ENCODE data around the gene SESTD1.

SESTD1 gene

DNA sequence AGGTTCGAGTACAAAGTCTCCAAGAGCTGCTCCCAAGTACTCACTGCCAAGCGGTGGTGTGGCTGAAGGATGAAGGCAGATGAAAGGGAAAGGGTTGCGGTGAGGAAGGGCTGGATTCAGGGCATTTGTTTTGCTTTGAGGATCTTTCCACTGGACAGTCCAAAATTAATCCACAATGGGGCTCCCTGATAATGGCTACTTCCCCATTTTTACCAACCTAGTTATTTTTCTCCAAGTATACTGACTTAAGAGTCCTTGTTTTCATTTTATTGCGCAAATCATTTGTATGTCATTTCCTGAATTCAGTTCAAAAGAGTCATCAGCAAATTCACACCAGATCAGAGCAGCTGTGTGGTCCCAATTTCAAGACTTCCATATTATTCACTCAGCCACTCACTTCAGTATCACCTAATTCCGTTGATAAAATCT is 464 bp upstream of the SESTD1 start:
- 0 out of 2 replicates have a peak overlapping the region, but pooled peaks have one; percentile 80 for H3K9ac ChIP-seq (ENCODE audit: low read depth, low read length)
- H3K27ac ChIP-seq (ENCODE audit: low read depth, low read length): no peak overlapping the region
- H3K4me1 ChIP-seq (ENCODE audit: insufficient read depth, low read length): peaks cover 33% of the 10 kb centered on the region

DNA sequence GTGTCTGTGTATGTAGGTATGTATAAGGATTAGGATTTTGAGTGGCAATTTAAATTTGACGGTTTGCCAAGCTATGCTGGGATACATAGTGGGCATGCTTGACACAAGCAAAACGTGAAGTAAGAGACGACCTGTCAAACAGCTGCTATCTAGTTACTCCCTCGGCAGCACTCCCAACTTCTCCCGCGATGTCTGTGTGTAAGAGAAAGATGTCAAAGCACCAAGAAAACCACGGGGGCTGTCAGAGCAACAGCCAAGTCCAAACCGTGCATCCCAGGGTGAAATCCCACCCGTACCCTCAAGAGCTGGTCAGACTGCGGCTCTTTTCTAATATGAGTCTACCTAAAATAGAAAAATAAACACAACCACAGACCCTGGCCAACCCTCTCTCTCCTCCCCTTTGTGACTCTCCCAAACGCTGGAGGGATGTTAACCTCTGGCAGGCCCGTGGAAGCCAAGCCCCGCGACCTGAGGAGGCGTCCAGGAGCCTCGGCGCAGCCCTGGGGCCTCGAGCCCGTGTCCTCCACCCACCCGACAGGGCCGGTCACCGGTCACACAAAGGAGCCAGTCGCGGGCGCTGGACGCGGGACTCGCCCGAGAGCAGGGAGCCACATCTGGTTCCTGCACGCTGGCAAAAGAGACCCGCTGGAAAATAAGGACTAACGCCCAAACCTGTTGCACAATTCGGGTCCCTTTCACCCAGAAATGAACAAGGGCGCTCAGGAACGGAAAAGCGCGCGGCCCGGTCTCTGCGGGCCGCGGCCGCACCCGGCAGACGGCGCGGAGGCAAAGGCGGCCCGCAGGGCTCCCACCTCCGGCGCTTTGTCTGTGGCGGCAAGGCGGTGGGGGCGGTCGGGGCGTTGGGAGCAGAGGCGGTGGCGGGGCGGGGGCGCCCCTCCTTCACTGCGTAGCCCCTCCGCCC is 925 bp downstream of the SESTD1 start:
- H3K4me1 ChIP-seq (ENCODE audit: insufficient read depth, low read length): peaks cover 29% of the 10 kb centered on the region
- H3K27me3 ChIP-seq (ENCODE audit: insufficient read depth, low read length): peaks cover 19% of the 10 kb centered on the region
- peak overlapping the region; percentile 27; the same call in 1 of the 2 replicates for H3K27ac ChIP-seq (ENCODE audit: low read depth, low read length)
- H3K36me3 ChIP-seq (ENCODE audit: insufficient read depth, low read length): no peaks in the 10 kb centered on the region
- peak overlapping the region; percentile 80 for H3K9ac ChIP-seq (ENCODE audit: low read depth, low read length)
- WGBS: under 1% methylated on average over 62 of the region's 62 CpGs
- no peaks in the 10 kb centered on the region for H3K9me3 ChIP-seq (ENCODE audit: insufficient read depth, low read depth, low read length)
- peak overlapping the region; percentile 81 for H3K4me3 ChIP-seq (ENCODE audit: low read length)

More for the DNA sequence above, 464 bp upstream of the SESTD1 start:
- H3K36me3 ChIP-seq (ENCODE audit: insufficient read depth, low read length): no peaks in the 10 kb centered on the region
- H3K27me3 ChIP-seq (ENCODE audit: insufficient read depth, low read length): peaks cover 19% of the 10 kb centered on the region
- 61% methylated on average over 5 of the region's 5 CpGs for WGBS
- peak overlapping the region; percentile 81 for H3K4me3 ChIP-seq (ENCODE audit: low read length)
- no peaks in the 10 kb centered on the region for H3K9me3 ChIP-seq (ENCODE audit: insufficient read depth, low read depth, low read length)

DNA sequence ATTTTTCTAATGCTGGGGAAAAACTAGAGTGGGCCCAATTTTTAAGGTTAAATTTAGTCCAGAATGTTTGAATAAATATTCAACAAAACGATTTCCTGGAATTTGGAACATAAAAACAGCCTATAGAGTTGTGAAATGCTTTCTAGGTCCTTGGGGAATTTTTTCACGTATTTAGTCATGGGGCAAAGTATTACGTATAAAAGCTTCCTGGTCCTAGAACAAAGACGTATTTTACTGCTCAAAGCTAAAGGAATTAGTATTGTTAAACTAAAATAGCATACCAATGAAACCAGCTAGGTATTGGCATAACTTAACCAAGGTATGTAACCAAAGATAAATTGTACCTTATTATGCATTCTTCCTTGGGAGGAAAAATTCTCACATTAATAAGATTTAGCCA is 1.6 kb downstream of the SESTD1 start:
- H3K36me3 ChIP-seq (ENCODE audit: insufficient read depth, low read length): no peaks in the 10 kb centered on the region
- 45% methylated on average over 3 of the region's 4 CpGs for WGBS
- H3K4me3 ChIP-seq (ENCODE audit: low read length): peak overlapping the region; percentile 81
- H3K9ac ChIP-seq (ENCODE audit: low read depth, low read length): no peak overlapping the region
- H3K27ac ChIP-seq (ENCODE audit: low read depth, low read length): no peak overlapping the region
- H3K9me3 ChIP-seq (ENCODE audit: insufficient read depth, low read depth, low read length): no peaks in the 10 kb centered on the region
- H3K4me1 ChIP-seq (ENCODE audit: insufficient read depth, low read length): peaks cover 22% of the 10 kb centered on the region
- H3K27me3 ChIP-seq (ENCODE audit: insufficient read depth, low read length): peaks cover 19% of the 10 kb centered on the region

DNA sequence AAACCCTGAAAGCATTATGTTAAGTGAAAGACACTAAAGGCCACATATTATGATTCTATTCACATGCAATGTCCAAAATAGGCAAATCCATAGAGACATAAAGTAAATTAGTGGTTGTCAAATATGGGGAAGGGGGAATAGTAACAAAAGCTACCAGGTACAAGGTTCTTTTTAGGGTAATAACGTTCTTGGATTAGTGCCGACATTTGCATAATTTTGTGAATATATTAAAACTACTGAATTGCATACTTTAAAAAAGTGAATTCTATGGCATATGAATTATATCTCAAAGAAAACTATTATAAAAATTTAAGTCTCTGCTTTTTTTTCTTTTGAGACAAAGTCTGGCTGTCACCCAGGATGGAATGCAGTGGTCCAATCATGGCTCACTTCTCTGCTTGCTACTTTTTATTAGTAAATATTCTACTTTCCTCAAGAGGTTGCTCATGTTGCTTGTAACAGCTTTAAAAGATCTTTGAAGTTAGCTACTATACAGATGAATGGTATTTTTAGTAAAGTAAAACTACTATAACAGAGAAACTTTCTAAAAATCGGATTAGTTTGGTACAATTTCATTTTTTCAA is 2.5 kb downstream of the SESTD1 start:
- H3K27ac ChIP-seq (ENCODE audit: low read depth, low read length): no peak overlapping the region
- H3K36me3 ChIP-seq (ENCODE audit: insufficient read depth, low read length): no peaks in the 10 kb centered on the region
- no peak overlapping the region for H3K9ac ChIP-seq (ENCODE audit: low read depth, low read length)
- H3K27me3 ChIP-seq (ENCODE audit: insufficient read depth, low read length): peaks cover 19% of the 10 kb centered on the region
- H3K4me3 ChIP-seq (ENCODE audit: low read length): no peak overlapping the region
- no peaks in the 10 kb centered on the region for H3K9me3 ChIP-seq (ENCODE audit: insufficient read depth, low read depth, low read length)
- 85% methylated on average over 2 of the region's 3 CpGs for WGBS
- peaks cover 21% of the 10 kb centered on the region for H3K4me1 ChIP-seq (ENCODE audit: insufficient read depth, low read length)

DNA sequence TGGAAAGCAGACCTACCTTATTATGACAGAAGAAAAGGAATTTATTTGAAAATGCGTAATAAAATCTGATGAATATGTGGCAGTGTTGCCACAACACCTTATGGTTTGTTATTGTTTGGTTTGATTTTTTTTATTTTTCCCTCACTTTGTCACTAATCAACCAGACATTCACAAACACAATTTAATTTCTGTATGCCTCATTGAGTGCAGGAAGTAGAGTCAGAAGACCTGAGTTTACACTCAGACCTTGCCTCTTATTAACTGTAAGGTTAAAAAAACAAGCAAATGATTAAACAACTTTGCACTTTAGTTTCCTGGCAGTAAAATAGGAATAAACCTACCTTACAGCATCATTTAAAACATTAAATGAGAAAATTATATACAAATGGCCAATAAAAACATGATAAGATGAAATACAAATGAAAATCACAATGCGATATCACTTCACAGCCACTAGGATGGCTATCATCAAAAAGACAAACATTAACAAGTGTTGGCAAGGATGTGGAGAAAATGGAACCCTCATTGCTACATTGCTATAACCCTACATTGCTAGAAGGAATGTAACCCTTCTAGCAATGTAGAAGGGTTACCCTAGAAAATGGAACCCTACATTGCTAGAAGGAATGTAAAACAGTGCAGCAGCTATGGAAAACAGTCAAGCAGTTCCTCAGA is 3.3 kb downstream of the SESTD1 start:
- Histone ChIP-seq H3K27me3 (ENCODE audit: insufficient read depth, low read length) (peaks cover 19% of the 10 kb centered on the region), H3K36me3 (ENCODE audit: insufficient read depth, low read length) (no peaks in the 10 kb centered on the region), H3K9ac (ENCODE audit: low read depth, low read length) (no peak overlapping the region), H3K4me1 (ENCODE audit: insufficient read depth, low read length) (peaks cover 21% of the 10 kb centered on the region), H3K4me3 (ENCODE audit: low read length) (no peak overlapping the region), H3K9me3 (ENCODE audit: insufficient read depth, low read depth, low read length) (no peaks in the 10 kb centered on the region), H3K27ac (ENCODE audit: low read depth, low read length) (no peak overlapping the region)
- 80% methylated on average over 1 of the region's 2 CpGs for WGBS

DNA sequence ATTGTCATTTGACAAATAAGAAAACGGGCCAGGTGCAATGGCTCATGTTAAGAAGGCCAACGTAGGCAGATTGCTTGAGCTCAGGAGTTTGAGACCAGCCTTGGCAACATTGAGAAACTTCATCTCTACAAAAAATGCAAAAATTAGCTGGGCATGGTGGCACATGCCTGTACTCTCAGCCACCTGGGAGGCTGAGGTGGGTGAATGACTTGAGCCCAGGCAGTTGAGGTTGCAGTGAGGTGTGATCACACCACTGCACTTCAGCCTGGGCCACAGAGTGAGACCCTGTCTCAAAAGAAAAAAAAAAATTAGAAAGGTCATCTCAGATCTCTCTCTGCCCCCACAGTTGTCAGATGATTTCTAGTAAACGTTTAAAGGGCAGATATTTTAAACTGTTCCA is 4.4 kb downstream of the SESTD1 start:
- Histone ChIP-seq H3K9me3 (ENCODE audit: insufficient read depth, low read depth, low read length) (no peaks in the 10 kb centered on the region), H3K27me3 (ENCODE audit: insufficient read depth, low read length) (peaks cover 14% of the 10 kb centered on the region), H3K27ac (ENCODE audit: low read depth, low read length) (no peak overlapping the region), H3K9ac (ENCODE audit: low read depth, low read length) (no peak overlapping the region), H3K4me3 (ENCODE audit: low read length) (no peak overlapping the region), H3K36me3 (ENCODE audit: insufficient read depth, low read length) (no peaks in the 10 kb centered on the region), H3K4me1 (ENCODE audit: insufficient read depth, low read length) (peaks cover 13% of the 10 kb centered on the region)
- 97% methylated on average over 3 of the region's 3 CpGs for WGBS

DNA sequence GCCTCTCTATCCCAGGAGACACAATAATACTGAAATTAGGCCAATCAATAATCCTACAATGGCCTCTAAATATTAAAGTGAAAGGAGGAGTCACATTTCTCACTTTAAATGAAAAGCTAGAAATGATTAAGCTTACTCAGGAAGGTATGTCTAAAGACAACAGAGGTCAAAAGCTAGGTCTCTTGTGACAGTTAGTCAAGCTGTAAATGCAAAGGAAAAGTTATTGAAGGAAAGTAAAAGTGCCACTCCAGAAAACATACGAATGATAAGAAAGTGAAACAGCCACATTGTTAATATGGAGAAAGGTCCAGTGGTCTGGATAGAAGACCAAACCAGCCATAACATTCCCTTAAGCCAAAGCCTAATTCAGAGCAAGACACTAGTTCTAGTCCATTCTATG is 9.5 kb downstream of the SESTD1 start:
- H3K27ac ChIP-seq (ENCODE audit: low read depth, low read length): no peak overlapping the region
- no peaks in the 10 kb centered on the region for H3K9me3 ChIP-seq (ENCODE audit: insufficient read depth, low read depth, low read length)
- WGBS: 94% methylated on average over 1 of the region's 1 CpG
- H3K9ac ChIP-seq (ENCODE audit: low read depth, low read length): no peak overlapping the region
- H3K4me1 ChIP-seq (ENCODE audit: insufficient read depth, low read length): peaks cover 6% of the 10 kb centered on the region; the same call in 1 of the 2 replicates
- peaks cover 4% of the 10 kb centered on the region; the same call in 1 of the 2 replicates for H3K36me3 ChIP-seq (ENCODE audit: insufficient read depth, low read length)
- no peak overlapping the region for H3K4me3 ChIP-seq (ENCODE audit: low read length)
- no peaks in the 10 kb centered on the region for H3K27me3 ChIP-seq (ENCODE audit: insufficient read depth, low read length)

DNA sequence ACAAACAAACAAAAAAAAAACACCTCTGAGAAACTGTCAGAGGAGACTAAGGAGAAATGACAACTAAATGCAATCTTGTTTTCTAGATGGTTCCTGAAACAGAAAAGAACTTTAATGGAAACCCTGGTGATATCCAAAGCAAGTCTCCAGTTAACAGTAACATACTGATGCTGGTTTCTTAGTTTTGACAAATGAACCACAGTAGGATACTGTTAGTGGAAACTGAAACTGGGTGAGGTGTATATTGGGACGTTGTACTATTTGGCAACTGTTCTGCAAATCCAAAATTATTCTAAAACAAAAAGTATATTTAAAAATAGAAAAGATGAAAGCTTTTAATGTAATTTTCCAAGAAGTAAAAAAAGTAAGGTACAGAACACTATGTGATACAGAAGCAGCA is 11.4 kb downstream of the SESTD1 start:
- H3K27ac ChIP-seq (ENCODE audit: low read depth, low read length): no peak overlapping the region
- H3K36me3 ChIP-seq (ENCODE audit: insufficient read depth, low read length): peaks cover 5% of the 10 kb centered on the region; the same call in 1 of the 2 replicates
- peaks cover 7% of the 10 kb centered on the region for H3K4me1 ChIP-seq (ENCODE audit: insufficient read depth, low read length)
- H3K4me3 ChIP-seq (ENCODE audit: low read length): no peak overlapping the region
- H3K9me3 ChIP-seq (ENCODE audit: insufficient read depth, low read depth, low read length): no peaks in the 10 kb centered on the region
- no CpG with 5 or more reads among the region's 1 CpG for WGBS
- no peak overlapping the region for H3K9ac ChIP-seq (ENCODE audit: low read depth, low read length)
- H3K27me3 ChIP-seq (ENCODE audit: insufficient read depth, low read length): no peaks in the 10 kb centered on the region

DNA sequence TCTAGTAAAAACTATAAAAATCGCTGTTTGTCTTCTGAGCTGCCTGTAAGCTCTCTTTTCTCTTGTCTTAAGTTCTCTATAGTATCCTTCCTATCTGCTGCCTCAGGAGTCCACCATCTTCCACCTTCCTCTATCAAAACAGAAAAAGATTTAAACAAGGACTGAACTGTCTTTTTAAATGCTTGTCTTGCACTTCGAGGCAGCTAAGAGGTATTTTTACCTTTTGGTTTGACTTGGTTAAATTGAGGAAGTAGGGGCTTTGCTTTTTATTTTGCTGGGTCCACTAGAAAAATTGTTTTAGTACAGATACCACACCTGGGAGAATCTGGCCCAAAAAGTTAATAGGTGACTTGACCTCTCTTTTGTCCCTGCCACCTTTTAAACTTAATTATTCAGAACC is 12.2 kb downstream of the SESTD1 start:
- Histone ChIP-seq H3K27ac (ENCODE audit: low read depth, low read length) (no peak overlapping the region), H3K4me3 (ENCODE audit: low read length) (no peak overlapping the region), H3K4me1 (ENCODE audit: insufficient read depth, low read length) (peaks cover 15% of the 10 kb centered on the region), H3K36me3 (ENCODE audit: insufficient read depth, low read length) (peaks cover 5% of the 10 kb centered on the region; the same call in 1 of the 2 replicates), H3K9me3 (ENCODE audit: insufficient read depth, low read depth, low read length) (no peaks in the 10 kb centered on the region), H3K27me3 (ENCODE audit: insufficient read depth, low read length) (no peaks in the 10 kb centered on the region), H3K9ac (ENCODE audit: low read depth, low read length) (no peak overlapping the region)
- WGBS: 94% methylated on average over 2 of the region's 2 CpGs

DNA sequence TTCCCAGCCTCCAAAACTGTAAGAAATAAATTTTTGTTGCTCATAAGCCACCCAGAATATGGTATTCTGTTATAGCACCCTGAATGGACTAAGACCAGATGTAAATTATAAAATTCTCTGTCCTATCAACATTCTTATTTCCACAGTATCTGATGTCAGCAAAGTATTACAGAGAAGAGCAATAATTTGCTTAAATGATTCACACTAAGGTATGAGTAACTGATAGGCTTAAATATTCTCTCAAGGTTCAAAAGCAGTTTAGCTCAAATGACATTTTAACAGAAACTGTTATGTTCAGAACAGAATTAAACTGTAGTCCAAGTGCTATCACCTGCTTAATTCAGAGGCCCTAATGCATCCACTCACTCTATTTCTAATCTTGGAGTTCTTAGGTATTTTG is 12.8 kb downstream of the SESTD1 start:
- peaks cover 18% of the 10 kb centered on the region for H3K4me1 ChIP-seq (ENCODE audit: insufficient read depth, low read length)
- H3K27ac ChIP-seq (ENCODE audit: low read depth, low read length): no peak overlapping the region
- H3K9ac ChIP-seq (ENCODE audit: low read depth, low read length): no peak overlapping the region
- H3K36me3 ChIP-seq (ENCODE audit: insufficient read depth, low read length): peaks cover 5% of the 10 kb centered on the region; the same call in 1 of the 2 replicates
- no peaks in the 10 kb centered on the region for H3K9me3 ChIP-seq (ENCODE audit: insufficient read depth, low read depth, low read length)
- no peak overlapping the region for H3K4me3 ChIP-seq (ENCODE audit: low read length)
- no peaks in the 10 kb centered on the region for H3K27me3 ChIP-seq (ENCODE audit: insufficient read depth, low read length)
